HG02571 (cell line): ENCODE results near the gene ACTRT2.

Experiments used
- ATAC-seq: cut with Tn5 transposase; IDR thresholded peaks from one replicate; pipeline ENCODE4 v1.9.1; 2021; ENCODE audit warnings: mild to moderate bottlenecking, moderate library complexity; ENCODE audit not compliant: unreplicated experiment

ACTRT2 gene

DNA sequence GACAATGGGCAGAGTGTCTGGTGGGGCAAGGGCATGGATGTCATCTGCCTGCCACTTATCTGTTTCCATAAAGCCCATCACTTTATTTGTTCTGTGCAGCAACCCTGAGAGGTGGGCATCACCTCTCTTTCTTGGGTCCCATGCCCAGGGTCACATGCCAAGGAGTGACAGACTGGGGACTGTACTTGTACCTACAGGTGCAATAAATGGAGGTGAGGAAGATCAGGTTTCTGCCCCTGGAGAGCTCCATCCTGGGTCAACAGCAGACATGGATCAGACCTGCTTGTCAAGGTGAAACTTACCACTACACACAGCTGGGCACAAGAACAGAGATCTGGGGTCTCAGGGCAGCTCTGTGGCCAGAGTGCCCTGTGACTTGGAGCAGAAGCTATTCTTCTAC is 29.3 kb downstream of the ACTRT2 start:
- no peak for ATAC-seq

- no peak for ATAC-seq
These were observed 30.3 kb downstream of the ACTRT2 start for GRCh38 chr1:3051270-3052268.

GRCh38 chr1:3052501-3052900 is 31.2 kb downstream of the ACTRT2 start:
- no peak for ATAC-seq

DNA sequence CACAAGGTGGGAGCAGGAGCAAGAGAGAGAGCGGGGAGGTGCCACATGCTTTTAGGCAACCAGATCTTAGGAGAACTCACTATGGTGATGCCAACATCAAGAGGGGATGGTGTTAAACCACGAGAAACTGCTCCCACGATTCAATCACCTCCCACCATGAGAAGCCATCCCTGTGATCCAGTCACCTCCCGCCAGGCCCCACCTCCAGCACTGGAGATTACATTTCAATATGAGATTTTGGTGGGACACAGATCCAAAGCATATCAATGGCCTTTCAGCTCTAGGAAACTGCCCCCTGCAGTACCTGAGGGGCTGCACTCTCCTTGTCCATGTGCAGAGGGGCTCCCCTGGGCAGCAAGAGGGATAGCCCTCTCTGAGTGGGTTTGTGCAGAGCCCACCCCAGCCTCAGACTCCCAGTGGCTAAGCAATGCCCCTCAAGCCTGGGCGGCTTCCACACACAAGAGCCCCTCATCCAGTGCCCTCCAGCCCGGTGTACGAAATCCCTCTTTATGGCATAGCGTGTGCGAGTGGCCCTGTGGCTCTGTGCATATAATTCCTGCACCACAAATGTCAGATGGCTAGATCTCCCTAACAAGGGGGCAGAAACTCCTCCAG is 32.2 kb downstream of the ACTRT2 start:
- no peak for ATAC-seq

DNA sequence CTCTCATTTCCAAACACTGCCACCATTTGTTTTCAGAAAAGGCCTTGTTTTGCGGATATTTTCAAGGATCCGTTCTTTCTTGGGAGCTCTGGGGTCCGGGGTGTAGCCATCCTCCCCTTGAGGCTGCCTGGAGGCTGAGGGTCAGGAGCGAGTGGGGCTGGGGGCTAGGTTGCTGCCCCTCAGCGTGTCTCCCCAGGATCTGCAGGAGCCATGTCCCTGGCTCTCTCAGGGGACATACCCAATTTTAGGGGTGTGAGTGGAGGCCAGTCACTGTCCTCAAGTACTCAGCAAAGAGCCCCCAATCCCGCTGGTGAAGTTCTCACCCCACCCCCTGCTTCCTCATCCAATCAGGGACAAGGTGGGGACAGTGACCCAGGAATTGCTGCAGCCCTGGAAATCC is 32.7 kb downstream of the ACTRT2 start:
- ATAC-seq: no peak

- no peak for ATAC-seq
These were observed 33.2 kb downstream of the ACTRT2 start for GRCh38 chr1:3054474-3054873.

- ATAC-seq: no peak
These were observed 33.8 kb downstream of the ACTRT2 start for GRCh38 chr1:3055051-3055450.

DNA sequence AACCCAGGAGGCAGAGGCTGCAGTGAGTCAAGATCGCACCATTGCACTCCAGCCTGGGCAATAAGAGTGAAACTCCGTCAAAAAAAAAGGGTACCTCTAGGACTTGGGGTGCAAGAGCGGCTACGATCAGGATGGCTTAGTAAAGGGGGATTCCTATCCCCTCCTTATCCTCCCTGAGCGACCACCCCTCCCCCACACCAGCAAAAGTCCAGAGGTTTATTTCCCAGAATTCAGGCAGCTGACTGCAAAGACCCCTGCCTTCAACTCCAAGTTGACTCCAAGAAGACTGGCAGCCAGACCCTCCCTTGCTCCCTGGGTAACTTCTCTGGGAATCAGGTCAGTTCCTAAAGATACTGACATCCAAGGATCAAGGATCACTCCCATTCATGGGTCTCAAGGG is 35.4 kb downstream of the ACTRT2 start:
- ATAC-seq: no peak

- no peak for ATAC-seq
These were observed 37.2 kb downstream of the ACTRT2 start for GRCh38 chr1:3058263-3059030.

DNA sequence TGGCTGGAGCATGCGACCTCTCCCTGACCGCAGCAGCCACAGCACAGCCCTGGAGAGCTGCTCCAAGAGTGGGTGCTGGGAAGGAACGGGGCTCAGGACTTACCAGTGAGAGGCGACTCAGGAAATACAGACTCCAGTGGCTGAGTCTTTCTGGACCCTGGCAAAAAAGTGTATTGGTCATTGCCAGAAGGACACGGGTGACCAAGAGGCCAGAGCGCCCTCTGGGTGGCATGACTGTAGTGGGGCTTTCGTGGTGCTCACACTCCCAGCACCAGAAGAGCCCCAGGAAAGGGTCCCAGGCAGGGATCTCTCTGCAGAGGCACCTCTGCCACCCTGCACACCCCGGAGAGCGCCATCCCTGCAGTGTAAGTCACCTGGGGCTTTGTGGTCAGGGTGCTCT is 38.9 kb downstream of the ACTRT2 start:
- no peak for ATAC-seq

DNA sequence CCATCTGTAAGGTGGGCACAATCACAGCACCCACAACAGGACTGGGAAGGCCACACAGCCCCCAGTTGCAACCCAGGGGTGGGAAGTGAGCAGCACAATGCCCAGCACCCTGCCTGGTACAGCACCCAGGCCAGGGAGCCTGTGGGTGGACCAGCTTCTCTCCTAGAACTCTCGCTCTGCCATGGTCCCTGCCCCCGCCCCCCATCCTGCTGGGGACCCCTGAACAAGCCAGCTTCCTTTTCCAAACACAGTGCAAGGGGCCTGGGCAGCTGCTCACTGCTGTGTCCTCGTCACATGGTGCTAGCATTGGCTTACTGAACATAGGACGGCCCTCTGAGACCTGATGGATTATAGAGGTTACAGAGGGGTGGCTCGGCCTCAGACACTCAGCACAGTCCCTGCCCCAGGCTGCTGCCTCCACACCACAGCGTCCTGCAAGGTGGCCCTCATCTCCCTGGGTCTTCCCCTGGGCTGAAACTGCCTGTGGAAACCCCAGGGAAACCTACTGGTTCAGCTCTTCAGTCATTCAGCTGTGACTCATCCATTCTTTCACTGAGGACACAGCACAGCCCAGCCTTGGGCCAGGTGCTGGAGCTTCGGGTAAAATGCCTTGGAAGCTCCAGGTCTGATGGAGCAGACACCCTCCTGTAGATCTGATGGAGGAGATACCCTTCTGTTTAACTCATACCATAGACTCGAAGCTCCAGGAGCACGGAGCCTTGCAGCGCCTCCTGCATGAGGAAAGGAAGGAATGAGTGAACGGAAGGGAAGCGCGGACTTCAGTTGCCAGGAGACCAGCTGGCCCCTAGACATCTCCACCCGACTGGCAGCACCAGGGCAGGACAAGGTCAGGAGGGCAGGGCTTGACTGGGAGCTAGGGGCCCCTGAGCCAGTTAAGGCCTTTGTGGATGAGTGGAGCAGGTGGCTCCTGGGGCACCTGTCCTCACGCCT is 39.6 kb downstream of the ACTRT2 start:
- no peak for ATAC-seq

DNA sequence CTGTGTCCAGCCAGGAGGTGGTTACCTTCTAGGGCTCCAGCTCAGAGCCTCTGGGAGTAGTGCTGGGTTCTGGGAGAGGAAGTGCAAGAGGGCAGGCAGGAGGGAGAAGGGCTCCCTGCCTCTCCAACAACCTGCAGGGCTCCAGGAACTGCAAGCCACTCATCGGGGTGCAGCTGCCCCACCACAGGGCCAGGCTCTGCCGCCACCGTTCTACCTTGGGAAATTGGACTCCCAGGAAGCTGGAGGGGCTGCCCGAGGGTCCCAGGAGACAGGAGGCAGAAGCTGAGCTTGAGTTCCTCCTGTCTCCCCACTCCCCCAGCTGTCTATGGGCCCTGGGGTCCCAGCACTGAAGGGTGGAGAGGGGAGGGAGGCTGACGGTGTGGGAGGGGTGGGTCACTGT is 40.3 kb downstream of the ACTRT2 start:
- ATAC-seq: no peak

- ATAC-seq: no peak
These were observed 40.8 kb downstream of the ACTRT2 start for GRCh38 chr1:3061981-3062615.

DNA sequence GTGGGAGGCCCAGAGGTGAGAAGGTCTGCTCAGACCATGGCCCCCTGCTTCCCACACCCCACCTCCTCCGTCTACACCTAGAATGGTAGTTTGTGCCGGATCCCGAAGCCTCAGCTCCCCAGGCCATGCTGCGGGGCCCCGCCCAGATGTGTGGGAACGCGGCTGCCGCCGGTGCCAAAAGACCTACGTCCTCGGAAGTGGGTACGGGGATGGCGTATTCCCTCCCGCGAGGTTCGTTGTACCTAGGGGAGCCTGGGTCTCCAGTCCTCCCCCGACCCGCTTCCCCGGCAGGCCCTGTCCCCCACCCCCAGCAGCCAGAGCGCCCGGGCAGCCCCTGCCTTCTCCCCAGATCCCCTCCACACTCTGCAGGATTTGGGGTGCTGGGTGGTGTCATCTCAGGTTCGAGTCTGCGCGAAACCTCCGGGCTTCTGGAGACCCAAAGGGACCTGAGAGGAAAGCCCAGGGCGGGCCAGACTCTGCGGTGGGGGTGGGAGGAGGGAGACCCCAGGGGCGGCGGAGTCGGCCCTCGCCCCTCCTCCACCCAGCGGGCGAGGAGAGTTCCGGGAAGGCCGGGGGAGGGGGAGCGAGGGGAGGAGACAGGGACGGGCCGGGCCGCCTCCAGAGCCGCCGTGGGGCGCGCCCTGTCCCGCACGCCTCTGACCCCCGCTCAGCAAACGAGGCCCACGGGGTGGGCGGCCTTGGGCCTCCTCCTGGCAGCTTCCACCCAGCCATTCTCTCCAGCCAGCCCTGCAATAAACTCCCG is 41.5 kb downstream of the ACTRT2 start:
- no peak for ATAC-seq

GRCh38 chr1:3063379-3064295 is 42.4 kb downstream of the ACTRT2 start:
- ATAC-seq: no peak

DNA sequence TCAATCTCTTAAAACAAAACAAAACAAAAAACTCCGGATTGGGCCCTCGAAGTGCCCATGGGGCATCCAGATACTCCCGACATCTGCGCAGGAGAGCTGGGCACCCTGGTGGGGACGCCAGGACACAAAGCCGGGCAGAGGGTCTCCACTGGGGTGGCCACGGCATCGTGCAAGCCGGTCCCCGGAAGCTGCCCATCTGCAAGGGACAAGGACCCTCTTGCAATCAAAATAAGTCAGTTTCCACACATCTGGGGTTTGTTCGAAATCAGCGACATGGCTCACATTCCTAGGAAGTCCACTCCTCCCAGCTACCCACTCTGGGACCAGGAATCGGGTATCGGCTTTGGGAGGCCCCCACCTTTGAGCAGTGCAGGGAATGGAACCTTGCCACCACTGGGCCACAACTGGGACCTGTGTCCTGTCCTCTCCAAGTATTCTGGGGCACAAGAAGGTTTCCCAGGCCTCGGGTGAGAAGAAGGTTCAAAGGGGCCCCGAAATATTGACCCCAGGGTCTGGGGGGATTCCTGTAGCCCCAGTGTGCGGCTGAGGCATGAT is 43.1 kb downstream of the ACTRT2 start:
- no peak for ATAC-seq

GRCh38 chr1:3064901-3065300 is 43.6 kb downstream of the ACTRT2 start:
- ATAC-seq: no peak

- no peak for ATAC-seq
These were observed 44.1 kb downstream of the ACTRT2 start for GRCh38 chr1:3065396-3065795.
